Loucy (cell line): ENCODE data around the gene CNN2.

ENCODE experiments used
- H2AFZ ChIP-seq: fragments of 200-600 bp; sonication (generic); 2 replicates; pipeline ENCODE4 v1.6.0; 2016; ENCODE audit warnings: antibody characterized with exemption, mild to moderate bottlenecking, low read length, moderate library complexity
- H3F3A ChIP-seq: fragments of 200-600 bp; 2 replicates; pipeline ENCODE4 v1.6.0; 2016; ENCODE audit warnings: antibody characterized with exemption, low read depth, mild to moderate bottlenecking
- H3K27me3 ChIP-seq: fragments of 200-600 bp; sonication (generic); 2 replicates; pipeline ENCODE4 v1.6.1; 2014; ENCODE audit warnings: low read length, mild to moderate bottlenecking; ENCODE audit not compliant: insufficient read depth, poor library complexity, severe bottlenecking
- H3K36me3 ChIP-seq: fragments of 200-600 bp; sonication (generic); 2 replicates; pipeline ENCODE4 v1.6.1; 2016; ENCODE audit warnings: low read length; ENCODE audit not compliant: insufficient read depth
- H3K4me1 ChIP-seq: fragments of 200-600 bp; sonication (generic); 2 replicates; pipeline ENCODE4 v1.5.1; 2014; ENCODE audit warnings: low read length, mild to moderate bottlenecking; ENCODE audit not compliant: insufficient read depth, poor library complexity, severe bottlenecking
- H3K4me2 ChIP-seq: fragments of 200-600 bp; sonication (generic); 2 replicates; pipeline ENCODE4 v1.6.0; 2014; ENCODE audit warnings: antibody characterized with exemption, low read length, low read depth, mild to moderate bottlenecking; ENCODE audit not compliant: poor library complexity, severe bottlenecking
- H3K4me3 ChIP-seq: fragments of 200-600 bp; sonication (generic); 2 replicates; pipeline ENCODE4 v1.5.1; 2014; ENCODE audit warnings: low read length, mild to moderate bottlenecking, mixed read lengths; ENCODE audit not compliant: poor library complexity, severe bottlenecking
- H3K79me2 ChIP-seq: fragments of 200-600 bp; sonication (generic); 2 replicates; pipeline ENCODE4 v1.6.1; 2014; ENCODE audit warnings: low read length; ENCODE audit not compliant: insufficient read depth
- H3K9ac ChIP-seq: fragments of 200-600 bp; sonication (generic); 2 replicates; pipeline ENCODE4 v1.6.0; 2014; ENCODE audit warnings: mild to moderate bottlenecking, low read depth, low read length, moderate library complexity; ENCODE audit not compliant: poor library complexity, severe bottlenecking
- H3K9me2 ChIP-seq: fragments of 200-600 bp; sonication (generic); replicated peaks from 2 replicates; pipeline ENCODE4 v1.6.1; 2016; ENCODE audit warnings: low read depth, low read length, mixed read lengths
- H3K9me3 ChIP-seq: fragments of 200-600 bp; sonication (generic); 2 replicates; pipeline ENCODE4 v1.6.1; 2014; ENCODE audit warnings: mild to moderate bottlenecking, antibody characterized with exemption, low read length, low read depth; ENCODE audit not compliant: insufficient read depth
- H4K20me1 ChIP-seq: fragments of 200-600 bp; sonication (generic); 2 replicates; pipeline ENCODE4 v1.6.0; 2014; ENCODE audit warnings: antibody characterized with exemption, low read length, mild to moderate bottlenecking; ENCODE audit not compliant: insufficient read depth, poor library complexity, severe bottlenecking
- EZH2phosphoT487 ChIP-seq: fragments of 200-600 bp; IDR thresholded peaks from 2 replicates; pipeline ENCODE4 v1.6.1; 2018; ENCODE audit warnings: antibody characterized with exemption, mild to moderate bottlenecking, moderate library complexity, borderline replicate concordance
- TF ChIP-seq, protein P1 (sequence below): fragments of 200-600 bp; sonication (generic); conservative IDR thresholded peaks from 2 replicates; pipeline ENCODE4 v1.5.1; 2014; ENCODE audit warnings: mild to moderate bottlenecking, antibody characterized with exemption, low read length

The CNN2 gene

DNA sequence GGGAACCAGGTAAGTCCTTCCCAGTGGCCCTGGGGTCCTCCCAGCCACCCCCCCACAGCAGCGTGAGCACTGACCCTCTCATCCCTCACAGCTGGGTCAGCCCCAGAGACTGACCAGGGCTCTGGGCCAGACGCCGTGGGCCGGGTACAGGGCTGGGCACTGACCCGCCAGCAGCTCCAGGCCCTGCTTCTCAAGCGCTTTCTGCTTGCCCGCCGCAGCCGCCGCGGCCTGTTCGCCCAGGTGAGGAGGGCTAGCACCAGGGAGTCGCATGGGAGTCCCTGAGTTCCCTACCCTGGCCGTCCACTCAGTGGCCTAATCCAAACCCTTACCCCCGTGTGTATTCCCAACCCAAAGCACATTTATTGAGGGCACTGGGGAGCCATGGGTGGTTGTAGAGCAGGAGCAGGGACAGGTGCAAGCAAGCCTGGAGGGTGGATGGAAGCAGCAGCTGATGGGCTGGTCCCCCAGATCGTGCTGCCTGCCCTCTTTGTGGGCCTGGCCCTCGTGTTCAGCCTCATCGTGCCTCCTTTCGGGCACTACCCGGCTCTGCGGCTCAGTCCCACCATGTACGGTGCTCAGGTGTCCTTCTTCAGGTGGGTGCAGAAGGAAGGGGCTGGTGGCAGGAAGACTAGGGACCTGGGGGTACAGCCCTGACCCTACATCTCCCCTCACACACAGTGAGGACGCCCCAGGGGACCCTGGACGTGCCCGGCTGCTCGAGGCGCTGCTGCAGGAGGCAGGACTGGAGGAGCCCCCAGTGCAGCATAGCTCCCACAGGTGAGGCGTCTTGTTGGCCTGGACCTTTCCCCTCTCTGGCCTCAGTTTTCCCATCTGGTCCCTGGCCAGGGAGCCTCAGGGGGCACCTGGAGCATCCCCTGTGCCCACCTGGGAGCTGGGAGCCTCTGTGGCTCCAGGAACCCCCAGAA, 28.0 kb downstream of the CNN2 start:
- H3K36me3 ChIP-seq, result no peaks in the 10 kb centered on the region
- no peaks in the 10 kb centered on the region for H3K79me2 ChIP-seq
- H3F3A ChIP-seq, result no peaks in the 10 kb centered on the region
- no peak overlapping the region for H3K9ac ChIP-seq
- TF ChIP-seq, protein P1, sequence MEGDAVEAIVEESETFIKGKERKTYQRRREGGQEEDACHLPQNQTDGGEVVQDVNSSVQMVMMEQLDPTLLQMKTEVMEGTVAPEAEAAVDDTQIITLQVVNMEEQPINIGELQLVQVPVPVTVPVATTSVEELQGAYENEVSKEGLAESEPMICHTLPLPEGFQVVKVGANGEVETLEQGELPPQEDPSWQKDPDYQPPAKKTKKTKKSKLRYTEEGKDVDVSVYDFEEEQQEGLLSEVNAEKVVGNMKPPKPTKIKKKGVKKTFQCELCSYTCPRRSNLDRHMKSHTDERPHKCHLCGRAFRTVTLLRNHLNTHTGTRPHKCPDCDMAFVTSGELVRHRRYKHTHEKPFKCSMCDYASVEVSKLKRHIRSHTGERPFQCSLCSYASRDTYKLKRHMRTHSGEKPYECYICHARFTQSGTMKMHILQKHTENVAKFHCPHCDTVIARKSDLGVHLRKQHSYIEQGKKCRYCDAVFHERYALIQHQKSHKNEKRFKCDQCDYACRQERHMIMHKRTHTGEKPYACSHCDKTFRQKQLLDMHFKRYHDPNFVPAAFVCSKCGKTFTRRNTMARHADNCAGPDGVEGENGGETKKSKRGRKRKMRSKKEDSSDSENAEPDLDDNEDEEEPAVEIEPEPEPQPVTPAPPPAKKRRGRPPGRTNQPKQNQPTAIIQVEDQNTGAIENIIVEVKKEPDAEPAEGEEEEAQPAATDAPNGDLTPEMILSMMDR, result no peak
- no peak for TF ChIP-seq EZH2phosphoT487
- H3K4me2 ChIP-seq, result no peak overlapping the region
- no peaks in the 10 kb centered on the region for H3K9me2 ChIP-seq
- no peaks in the 10 kb centered on the region for H3K27me3 ChIP-seq
- H3K4me1 ChIP-seq, result no peaks in the 10 kb centered on the region
- H3K9me3 ChIP-seq, result peaks cover 25% of the 10 kb centered on the region; the same call in 1 of the 2 replicates
- no peak overlapping the region for H3K4me3 ChIP-seq
- H4K20me1 ChIP-seq, result no peaks in the 10 kb centered on the region
- H2AFZ ChIP-seq, result no peak overlapping the region

DNA sequence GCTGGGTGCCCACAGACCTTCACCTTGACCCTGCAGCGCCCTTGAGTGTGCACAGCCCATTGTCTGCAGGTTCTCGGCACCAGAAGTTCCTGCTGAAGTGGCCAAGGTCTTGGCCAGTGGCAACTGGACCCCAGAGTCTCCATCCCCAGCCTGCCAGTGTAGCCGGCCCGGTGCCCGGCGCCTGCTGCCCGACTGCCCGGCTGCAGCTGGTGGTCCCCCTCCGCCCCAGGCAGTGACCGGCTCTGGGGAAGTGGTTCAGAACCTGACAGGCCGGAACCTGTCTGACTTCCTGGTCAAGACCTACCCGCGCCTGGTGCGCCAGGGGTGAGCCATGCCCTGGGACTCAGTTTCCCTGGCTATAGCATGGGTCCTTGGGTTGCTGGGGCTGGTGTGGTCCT, 28.6 kb downstream of the CNN2 start:
- Histone ChIP-seq H3K4me1 (no peaks in the 10 kb centered on the region), H3K9ac (no peak overlapping the region), H3K4me2 (no peak overlapping the region), H3K9me2 (no peaks in the 10 kb centered on the region), H3K27me3 (no peaks in the 10 kb centered on the region), H3F3A (no peaks in the 10 kb centered on the region), H2AFZ (no peak overlapping the region), H4K20me1 (no peaks in the 10 kb centered on the region), H3K4me3 (no peak overlapping the region), H3K79me2 (no peaks in the 10 kb centered on the region), H3K36me3 (no peaks in the 10 kb centered on the region), H3K9me3 (peaks cover 25% of the 10 kb centered on the region; the same call in 1 of the 2 replicates)
- TF ChIP-seq, protein P1, result no peak
- TF ChIP-seq EZH2phosphoT487, result no peak

DNA sequence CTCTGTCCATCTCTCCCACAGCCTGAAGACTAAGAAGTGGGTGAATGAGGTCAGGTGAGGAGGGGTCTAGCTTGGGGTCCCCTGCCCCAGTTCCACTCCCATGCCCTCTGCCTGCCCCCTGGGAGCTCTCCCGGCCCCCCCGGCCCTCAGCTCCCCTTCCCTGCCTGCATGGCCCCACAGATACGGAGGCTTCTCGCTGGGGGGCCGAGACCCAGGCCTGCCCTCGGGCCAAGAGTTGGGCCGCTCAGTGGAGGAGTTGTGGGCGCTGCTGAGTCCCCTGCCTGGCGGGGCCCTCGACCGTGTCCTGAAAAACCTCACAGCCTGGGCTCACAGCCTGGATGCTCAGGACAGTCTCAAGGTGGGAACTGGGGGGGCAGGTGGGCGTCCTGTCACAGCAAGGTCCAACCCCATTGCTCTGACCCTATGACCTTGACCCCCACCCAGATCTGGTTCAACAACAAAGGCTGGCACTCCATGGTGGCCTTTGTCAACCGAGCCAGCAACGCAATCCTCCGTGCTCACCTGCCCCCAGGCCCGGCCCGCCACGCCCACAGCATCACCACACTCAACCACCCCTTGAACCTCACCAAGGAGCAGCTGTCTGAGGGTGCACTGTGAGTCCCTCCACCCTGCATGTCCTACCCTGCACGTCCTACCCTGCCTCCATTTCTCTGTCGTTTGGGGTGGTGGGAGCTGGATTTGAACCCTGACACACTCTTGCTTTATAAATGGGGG, 29.6 kb downstream of the CNN2 start:
- H3K9me2 ChIP-seq, result no peaks in the 10 kb centered on the region
- no peak for TF ChIP-seq EZH2phosphoT487
- TF ChIP-seq, protein P1, result no peak
- no peak overlapping the region for H3K4me3 ChIP-seq
- H3K9me3 ChIP-seq, result peaks cover 25% of the 10 kb centered on the region; the same call in 1 of the 2 replicates
- no peak overlapping the region for H3K9ac ChIP-seq
- no peaks in the 10 kb centered on the region for H3K27me3 ChIP-seq
- no peaks in the 10 kb centered on the region for H3K4me1 ChIP-seq
- H4K20me1 ChIP-seq, result no peaks in the 10 kb centered on the region
- no peak overlapping the region for H3K4me2 ChIP-seq
- no peak overlapping the region for H2AFZ ChIP-seq
- H3K36me3 ChIP-seq, result no peaks in the 10 kb centered on the region
- no peaks in the 10 kb centered on the region for H3F3A ChIP-seq
- no peaks in the 10 kb centered on the region for H3K79me2 ChIP-seq
